OCI-M2 (cell line): ENCODE data around the gene STRIP2.
"Not testable (repeated sequence)": the region's sequence is repeated elsewhere in the genome, so short reads cannot be mapped to it uniquely, and the experiment has no call there.

Source experiments
- DNase-seq: peaks from one replicate; lab custom pipeline; 2025; ENCODE audit not compliant: unreplicated experiment; lab: John Stamatoyannopoulos, UW

STRIP2 gene

DNA sequence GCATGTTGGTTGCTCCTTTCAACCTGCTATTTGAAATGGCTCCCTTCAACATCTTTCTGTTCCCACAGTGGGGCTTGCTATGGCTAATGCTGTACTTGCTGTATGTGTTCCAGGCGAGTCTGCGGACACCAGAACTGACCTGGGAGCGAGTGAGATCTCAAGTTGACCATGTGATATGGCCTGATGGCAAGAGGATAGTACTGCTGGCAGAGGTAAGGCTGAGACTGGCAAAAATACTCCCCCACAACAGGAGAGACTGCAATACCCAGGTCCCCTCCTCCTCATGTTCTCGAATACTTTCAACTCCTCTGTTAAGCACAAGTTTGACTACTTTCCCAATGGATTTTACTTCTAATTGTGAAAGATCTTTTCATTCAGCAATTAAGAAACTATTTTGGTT, 11.5 kb upstream of the STRIP2 start:
- no peak for DNase-seq

DNA sequence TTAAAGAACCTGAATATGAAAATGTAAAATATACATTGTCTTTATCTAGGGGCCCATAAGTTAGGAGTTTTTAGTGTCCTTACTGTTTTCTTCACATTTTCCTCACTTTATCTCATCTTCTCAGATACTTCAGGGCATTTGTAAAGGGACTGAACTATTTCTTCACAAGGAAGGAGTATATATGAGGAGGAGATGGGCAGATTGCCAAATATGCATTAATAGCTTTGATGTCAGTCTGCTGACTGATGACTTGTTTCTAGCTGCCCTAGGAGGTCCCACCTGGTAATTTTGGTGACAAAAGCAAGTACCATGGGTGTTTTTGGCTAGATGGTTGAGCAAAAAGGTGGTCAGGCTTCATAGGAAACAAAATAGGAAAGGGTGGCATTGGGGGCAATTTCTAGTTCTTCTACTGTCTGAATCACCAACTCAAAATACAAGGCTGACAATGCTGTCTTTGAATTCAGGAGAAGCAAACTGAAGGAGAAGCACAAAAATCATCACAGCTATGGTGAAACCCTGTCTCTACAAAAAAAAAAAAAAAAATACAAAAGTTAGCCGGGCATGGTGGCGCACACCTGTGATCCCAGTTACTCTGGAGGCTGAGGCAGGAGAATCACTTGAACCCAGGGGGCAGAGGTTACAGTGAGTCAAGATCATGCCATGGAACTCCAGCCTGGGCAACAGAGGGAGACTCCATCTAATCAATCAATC, 10.4 kb upstream of the STRIP2 start:
- DNase-seq = no peak

DNA sequence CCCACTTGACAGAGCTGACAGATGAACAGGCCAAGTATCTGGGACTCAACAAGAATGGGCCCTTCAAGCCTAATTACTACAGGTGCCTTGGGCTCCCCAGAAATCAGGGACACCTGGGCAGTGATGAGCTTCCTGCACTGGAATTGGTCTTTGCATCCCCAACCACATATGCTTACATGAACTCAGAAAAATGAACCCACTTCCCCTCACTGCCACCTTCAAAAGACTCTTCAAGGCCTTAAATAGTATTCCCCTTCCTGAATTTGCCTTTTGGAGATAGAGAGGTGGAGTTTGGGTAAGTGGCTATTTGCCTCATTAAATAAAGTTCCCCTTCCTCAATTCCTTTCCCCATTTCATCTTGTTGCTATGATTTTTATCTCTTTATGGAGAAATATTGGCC, 7.8 kb upstream of the STRIP2 start:
- no peak for DNase-seq

DNA sequence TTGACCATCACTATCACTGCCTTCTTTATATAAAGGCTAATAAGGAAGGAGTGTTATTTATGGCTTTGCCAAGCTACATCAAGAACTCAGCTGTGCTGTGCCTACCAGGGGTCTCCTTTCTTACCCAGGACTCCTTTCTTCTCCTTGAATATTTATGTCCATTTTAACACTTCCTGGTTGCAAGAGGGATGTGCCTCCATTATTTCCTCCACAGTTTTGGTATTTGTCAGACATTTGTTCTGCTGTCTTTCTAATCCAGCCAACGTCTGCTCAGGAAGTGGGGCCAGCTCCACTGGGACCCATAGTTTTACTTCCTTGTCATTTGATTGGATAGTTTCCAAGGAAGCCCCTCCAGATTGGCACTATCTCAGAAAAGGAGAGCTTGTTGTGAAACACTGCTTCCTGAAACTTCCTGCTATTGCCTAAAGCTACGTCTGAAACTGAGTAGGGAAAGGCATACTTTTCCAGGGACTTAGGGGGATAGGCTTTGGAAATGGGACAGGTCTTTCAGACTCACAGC, 6.6 kb upstream of the STRIP2 start:
- DNase-seq = no peak

DNA sequence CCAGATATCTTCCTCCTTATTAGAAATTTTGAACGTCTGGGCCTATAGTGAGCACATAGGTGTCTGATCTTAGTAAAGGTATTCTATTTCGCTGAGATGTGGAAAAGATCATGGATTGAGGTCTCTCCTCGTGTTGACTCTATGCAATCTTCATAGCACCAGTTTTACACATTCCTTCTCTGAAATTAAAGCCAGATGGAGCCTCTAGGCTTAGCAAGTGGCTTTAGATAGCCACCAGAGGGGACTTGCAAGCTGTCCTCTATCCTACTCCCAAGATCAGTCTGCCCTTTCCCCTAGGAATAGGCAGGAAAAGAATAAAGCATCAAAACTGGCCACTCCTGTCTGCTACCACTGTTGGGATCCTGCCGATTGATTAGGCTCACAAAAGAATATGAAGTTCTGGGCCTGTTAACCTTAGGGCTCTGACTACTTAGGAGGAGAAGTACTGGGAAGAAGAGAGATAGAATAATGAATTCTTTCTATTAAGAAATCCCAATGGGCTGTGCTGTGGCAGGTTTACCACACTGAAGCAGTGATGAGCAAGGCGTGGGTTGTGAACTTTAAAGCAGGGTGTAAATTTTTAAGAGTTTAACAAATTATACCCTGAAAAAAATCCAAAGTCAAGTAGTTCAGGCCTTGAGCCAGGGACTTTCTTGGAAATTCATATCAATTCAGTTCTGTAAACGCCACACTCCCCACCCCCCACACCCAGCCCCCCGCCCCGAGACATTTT, 2.2 kb upstream of the STRIP2 start:
- no peak for DNase-seq

DNA sequence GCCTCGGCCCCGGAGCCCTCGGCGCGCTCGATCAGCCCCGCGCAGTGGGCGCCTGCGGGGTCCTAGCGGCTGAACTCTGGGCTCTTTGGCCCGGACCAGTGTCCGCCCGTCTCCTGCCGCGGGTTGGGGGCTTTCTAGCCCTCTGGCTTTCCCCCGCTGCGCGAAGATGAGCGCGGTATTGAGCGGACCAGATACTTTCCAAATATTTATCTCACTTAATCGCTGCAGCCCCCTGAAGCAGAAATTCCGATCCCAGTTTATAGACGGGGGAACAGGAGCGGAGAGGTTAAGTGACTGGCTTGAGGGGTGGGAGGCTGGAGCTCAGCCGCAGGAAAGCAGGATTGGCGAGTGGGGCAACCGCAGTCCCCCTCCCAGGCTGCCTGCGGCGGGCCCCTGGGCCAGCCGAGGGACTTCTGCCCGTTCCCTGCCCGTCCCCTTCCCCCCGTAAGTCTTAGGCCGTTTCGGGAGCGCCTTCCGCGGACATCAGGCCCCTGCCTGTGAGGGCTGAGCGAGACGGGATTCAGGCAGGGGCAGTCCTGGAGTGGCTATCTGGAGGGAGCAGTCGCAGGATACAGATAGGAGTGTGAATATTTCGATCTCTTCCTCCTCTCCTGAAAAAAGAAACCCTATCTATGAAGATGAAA, 565 bp downstream of the STRIP2 start:
- DNase-seq = peak; percentile 40

DNA sequence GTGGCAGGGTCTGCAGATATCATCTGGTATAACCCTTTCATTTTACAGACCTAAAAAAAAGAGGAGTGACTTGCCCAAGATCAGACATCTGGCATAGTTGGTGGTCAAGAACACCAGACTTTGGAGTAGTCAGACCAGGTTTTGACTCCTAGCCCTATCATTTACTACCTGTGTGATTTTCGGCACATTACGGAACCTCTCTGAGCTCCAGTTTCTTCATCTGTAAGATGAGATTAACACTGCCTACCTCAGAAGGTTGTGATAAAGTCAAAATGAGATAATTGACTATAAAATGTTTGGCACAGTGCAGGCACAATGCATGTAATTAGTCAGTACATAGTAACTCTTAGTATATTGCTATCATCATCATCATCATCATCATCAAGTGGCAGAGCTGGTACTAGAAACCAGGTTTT, 1.2 kb downstream of the STRIP2 start:
- no peak for DNase-seq

DNA sequence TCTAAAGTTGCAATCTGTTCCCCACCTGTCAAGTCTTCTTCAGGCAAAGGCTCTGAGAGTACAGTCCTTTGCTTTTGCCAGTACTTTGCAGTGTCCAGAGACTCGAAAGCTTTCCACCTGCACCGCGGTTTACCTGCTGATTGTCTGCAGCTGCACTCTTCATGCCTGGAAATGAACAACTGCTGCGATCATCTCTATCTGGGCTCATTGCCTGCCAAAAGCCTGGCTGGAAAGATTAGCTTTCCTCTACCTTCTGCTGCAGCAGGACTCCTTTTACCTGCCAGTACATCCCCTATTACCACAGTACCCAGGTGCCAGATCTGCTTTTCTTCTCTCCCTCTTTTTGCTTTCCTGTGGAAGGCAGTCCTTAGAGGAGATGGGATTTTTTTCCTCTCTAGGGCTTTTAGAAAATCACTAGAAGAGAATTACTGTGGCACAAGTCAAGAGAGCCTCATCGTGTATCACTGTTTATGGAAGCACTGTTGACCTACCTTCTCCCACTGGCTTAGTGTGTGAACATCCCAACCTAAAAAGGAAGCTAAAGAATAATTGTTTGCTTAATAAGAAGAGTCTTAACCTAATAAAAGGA, 2.2 kb downstream of the STRIP2 start:
- no peak for DNase-seq

DNA sequence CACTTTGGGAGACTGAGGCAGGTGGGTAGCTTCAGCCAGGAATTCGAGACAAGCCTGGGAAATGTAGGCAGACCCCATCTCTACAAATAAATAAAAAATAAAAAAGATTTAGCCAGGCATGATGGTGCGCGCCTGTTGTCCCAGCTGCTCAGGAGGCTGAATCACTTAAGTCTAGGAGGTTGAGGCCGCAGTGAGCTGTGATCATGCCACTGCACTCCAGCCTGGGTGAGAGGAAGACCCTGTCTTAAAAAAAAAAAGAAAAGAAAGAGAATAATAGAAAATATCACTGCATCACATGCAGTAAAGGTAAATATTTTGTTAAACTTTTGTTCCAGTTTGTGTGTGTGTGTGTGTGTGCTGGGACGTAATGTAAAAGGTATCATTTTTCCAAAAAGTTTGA, 3.0 kb downstream of the STRIP2 start:
- no peak for DNase-seq

DNA sequence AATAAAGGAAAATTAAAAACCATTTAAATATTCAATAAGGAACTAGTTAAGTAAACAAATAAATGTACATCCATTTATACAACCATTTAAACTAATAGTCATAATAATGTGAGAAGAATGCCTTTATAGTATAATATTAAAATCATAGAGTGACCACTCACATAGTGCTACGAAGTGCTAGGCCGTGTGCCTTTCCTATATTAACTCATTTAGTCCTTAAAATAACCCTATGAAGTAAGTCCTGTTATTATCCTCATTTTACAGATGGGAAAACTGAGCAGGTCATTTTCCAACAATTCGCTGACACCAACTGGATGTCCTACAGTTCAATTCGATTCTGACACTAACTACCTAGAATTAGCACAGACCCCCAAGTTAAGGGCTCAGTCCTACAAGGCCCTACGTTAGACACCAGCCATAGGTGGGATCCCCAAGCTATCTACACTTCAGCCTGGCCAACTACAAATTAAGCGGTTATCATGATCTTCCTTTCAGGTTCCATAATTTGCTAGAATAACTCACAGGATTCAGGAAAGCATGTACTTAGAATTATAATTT, 4.1 kb downstream of the STRIP2 start:
- DNase-seq = no peak

DNA sequence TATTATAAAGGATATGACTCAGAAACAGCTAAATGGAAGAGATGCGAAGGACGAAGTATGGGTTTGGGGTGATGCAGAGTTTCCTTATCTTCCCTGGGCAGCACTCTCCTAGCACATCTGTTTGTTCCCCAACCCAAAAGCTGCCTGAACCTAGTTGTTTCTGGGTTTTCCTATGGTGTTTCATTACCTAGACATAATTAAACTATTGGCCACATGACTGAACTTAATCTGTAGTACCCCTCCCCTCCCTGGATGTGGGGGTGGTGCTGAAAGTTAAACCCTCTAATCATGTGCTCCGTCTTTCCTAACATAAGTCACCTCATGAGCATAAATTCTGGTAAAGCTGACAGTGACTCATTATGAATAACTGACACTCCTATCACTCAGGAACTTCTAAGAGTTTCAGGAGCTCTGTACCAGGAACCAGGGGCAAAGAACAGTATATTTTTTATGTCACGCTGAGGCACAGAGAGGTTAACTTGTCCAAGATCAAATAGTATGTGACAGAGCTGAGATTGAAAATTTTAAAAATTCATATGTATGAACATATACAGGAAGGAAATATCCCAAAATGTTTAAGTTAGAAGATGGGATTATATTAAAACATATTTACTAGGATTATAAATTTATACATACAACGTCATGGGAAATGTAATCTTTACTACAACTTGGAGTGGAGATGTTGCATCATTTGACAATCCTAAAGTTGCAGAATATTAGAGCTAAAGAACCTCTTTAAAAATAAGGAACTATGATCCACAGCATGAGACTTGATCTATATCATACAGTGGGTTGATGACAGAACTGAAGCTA, 4.8 kb downstream of the STRIP2 start:
- DNase-seq = peak; percentile 90

DNA sequence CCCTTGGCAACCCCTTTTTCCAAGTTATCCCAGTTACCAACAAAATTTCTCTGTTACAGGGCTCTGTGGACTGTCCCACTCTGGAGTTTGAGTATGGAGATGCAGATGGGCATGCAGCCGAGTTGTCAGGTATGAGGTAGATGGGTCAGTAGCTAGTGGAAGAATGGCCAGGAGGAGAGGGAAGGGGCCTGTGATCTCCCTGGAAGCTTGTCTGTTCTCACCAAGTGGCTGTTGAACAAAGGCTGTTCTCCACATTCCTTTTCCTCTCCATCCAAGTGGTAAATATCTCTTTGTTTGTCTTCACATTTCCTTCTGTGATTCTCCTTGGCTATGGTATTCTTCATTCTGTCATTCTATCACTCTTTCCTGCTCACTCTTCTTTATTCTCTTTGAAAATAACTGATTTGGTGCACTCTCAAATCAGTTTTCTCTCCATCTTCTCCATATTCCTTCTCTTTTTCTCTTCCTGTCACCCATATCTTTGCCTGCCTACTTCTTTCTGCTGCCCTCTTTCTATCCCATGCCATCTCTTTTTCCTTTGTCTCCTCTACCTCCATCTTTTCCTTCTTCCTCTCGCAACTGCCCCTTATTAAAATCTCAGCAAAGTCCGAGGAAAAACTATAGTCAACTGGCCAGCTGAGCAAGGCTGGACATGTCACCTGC, 5.9 kb downstream of the STRIP2 start:
- no peak for DNase-seq

DNA sequence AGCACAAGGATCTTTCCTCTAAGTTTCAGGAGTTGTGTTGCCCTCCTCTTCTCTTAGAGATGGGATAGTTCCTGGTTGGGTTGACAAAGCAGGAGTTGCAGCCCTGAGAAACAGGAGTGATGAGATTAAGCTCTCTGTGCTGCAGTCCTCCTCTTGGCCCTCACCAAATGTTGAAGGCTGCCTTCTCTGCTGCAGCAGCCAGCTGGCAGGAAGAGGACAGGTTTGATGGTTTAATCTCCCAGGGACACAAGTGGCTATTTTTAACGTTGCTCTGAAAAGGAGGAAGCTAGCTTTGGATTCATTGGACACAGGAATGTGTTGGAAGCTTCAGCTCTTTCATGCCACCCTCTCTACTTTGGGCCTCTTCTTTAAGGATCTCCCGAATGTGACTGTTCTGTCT, 9.4 kb downstream of the STRIP2 start:
- DNase-seq = no peak

DNA sequence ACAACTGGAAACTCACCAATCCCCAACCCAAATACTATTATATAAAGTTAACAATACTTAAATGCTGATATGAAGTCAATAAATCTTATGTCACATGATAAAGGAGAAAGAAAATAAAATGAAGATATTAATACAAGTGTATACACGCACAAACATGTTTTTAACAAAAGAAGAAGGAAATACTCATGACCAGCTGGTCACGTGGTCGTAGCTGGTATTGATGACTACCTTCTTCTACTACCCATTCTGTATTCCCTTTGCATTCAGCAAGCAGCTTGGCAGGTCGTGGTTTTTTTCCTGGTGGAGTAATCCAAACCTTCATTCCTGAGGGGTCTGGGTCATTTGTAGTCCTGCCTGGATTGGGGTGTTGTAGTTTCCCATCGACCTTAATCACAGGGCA, 10.5 kb downstream of the STRIP2 start:
- not testable (repeated sequence) for DNase-seq

DNA sequence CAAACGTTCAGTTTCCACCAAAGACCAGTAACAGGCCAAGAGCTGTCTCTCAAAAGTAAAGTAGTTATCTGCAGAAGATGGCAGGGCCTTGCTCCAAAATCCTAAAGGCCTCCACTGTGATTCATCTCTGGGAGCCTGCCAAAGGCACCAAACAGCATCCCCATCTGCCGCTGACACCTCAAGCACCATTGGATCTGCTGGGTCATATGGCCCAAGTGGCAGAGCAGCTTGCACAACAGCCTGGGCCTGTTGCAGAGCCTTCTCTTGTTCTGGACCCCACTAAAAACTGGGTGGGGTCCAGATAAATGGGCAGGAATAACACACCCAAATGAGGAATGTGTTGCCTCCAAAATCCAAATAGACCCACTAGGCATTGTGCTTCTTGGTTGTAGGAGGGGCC, 12.7 kb downstream of the STRIP2 start:
- not testable (repeated sequence) for DNase-seq

DNA sequence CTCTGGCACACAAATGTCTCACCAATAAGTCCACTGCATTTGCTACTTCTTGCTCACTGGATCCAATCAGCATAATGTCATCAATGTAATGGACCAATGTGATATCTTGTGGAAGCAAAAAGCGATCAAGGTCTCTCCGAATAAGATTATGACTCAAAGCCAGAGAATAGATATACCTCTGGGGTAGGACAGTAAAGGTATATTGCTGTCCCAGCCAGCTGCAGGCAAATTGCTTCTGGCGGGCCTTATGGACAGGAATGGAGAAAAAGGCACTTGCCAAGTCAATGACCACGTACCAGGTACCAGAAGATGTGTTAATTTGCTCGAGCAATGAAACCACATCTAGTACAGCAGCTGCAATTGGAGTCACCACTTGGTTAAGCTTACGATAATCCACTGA, 13.2 kb downstream of the STRIP2 start:
- DNase-seq = not testable (repeated sequence)

DNA sequence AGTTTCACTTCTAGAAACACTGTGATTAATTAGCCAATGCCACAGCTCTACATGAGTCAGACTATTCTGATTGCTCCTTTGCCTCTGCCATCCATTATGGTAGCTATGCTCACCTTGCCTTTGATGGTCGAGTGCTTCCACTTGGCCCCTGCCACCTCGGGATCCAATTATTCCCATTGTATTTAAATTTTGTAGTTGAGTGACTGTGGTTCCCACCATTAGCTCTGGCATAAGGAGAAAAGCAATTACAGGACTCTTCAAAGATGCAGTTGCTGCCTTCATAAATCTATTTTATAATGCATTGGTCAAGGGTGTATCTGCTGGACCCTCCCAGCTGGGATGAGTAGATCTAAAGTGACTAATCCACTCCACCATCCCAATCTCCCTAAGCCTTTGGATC, 14.4 kb downstream of the STRIP2 start:
- not testable (repeated sequence) for DNase-seq

DNA sequence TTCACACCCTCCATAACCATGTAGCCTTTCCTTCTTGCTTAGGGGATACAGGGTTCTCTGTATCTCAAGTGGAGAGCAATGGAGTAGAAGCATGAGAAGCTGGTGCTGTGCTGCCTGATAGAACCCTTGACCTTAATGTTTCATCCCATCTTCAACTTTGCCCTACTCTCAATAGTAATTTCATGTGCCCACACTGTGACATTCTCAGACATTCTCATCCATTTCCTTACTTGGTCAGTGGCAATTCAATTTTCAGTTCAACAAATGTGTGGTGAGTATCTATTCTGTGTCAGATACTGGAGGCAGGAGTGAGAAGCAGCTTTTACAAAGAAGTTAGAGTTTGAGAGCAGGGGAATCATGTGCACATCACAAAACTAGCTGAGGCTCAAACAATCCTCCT, 16.1 kb downstream of the STRIP2 start:
- DNase-seq = no peak

DNA sequence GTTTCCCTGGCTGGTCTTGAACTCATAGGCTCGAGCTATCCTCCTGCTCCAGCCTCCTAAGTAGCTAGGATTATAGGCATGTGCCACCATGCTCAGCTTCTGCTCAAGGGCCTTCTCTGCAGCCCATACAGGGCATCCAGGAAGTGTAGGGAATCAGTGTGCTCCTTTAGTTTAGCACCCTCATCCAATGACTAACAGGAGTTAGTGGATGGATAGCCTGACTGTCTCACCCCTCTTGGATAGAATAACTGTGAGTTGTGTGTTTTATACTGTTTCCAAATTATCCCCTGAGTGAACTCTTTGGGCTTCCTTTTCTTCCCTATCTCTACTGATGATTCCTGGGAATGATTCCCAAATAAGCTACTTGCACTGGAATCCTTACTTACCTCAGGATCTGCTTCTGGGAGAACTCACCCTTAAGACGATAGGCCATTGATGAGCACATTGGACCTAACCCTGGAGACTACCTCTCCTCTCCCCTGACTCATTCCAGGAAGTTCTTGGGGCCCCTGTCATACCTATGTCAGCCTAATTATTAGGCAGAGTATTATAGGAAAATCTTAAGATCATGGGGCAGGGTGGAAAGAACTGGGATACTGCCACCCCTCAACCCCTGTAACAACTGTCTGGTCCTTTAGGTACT, 18.5 kb downstream of the STRIP2 start:
- no peak for DNase-seq
